Trophoblast cell (in vitro differentiated cells and primary cell): ENCODE data around the gene SATB2.

ENCODE experiments used
- DNase-seq, 2 donors: peaks; one replicate each; pipeline ENCODE4 v3.0.0-alpha.2; 2016
- H2AFZ ChIP-seq: 2 replicates; pipeline ENCODE4 v1.6.1; 2013; ENCODE audit warnings: low read length, moderate library complexity, mild to moderate bottlenecking; ENCODE audit not compliant: insufficient read depth, poor library complexity
- H2AK5ac ChIP-seq: 2 replicates; pipeline ENCODE4 v1.6.1; 2013; ENCODE audit warnings: mild to moderate bottlenecking, low read length
- H2BK120ac ChIP-seq: 2 replicates; pipeline ENCODE4 v1.6.1; 2013; ENCODE audit warnings: low read length, mild to moderate bottlenecking, moderate library complexity; ENCODE audit not compliant: insufficient read depth, poor library complexity
- H2BK12ac ChIP-seq: 2 replicates; pipeline ENCODE4 v1.6.1; 2013; ENCODE audit warnings: mild to moderate bottlenecking, low read length, moderate library complexity
- H2BK5ac ChIP-seq: 2 replicates; pipeline ENCODE4 v1.6.1; 2013; ENCODE audit warnings: low read length, low read depth, moderate library complexity, mild to moderate bottlenecking; ENCODE audit not compliant: poor library complexity
- H3K14ac ChIP-seq: 2 replicates; pipeline ENCODE4 v1.6.1; 2013; ENCODE audit warnings: mild to moderate bottlenecking, low read length
- H3K18ac ChIP-seq: 2 replicates; pipeline ENCODE4 v1.6.1; 2013; ENCODE audit warnings: mild to moderate bottlenecking, low read length
- H3K23ac ChIP-seq: 2 replicates; pipeline ENCODE4 v1.6.1; 2013; ENCODE audit warnings: low read length
- H3K27ac ChIP-seq: 2 replicates; pipeline ENCODE4 v1.5.1; 2013; ENCODE audit warnings: low read depth, mild to moderate bottlenecking, inconsistent platforms, low read length, moderate library complexity
- H3K27me3 ChIP-seq: 2 replicates; pipeline ENCODE4 v1.6.1; 2013; ENCODE audit warnings: inconsistent platforms, mild to moderate bottlenecking, low read length, moderate library complexity; ENCODE audit not compliant: insufficient read depth
- H3K36me3 ChIP-seq, 2 experiments: 1 replicate in 1 of 2; 2 replicates in 1 of 2; pipeline ENCODE4 v1.6.1; 2013; ENCODE audit warnings: low read length in 2 of 2, mild to moderate bottlenecking in 2 of 2, moderate library complexity in 1 of 2; ENCODE audit not compliant: insufficient read depth in 2 of 2, control insufficient read depth in 1 of 2
- H3K4ac ChIP-seq: 2 replicates; pipeline ENCODE4 v1.6.1; 2013; ENCODE audit warnings: low read depth, mild to moderate bottlenecking, low read length, moderate library complexity
- H3K4me1 ChIP-seq, 2 experiments: 1 replicate in 1 of 2; 2 replicates in 1 of 2; pipeline ENCODE4 v1.6.1; 2013; ENCODE audit warnings: low read length in 2 of 2, mild to moderate bottlenecking in 2 of 2, moderate library complexity in 1 of 2; ENCODE audit not compliant: insufficient read depth in 2 of 2, control insufficient read depth in 1 of 2
- H3K4me2 ChIP-seq: 2 replicates; pipeline ENCODE4 v1.6.1; 2013; ENCODE audit warnings: inconsistent platforms, mild to moderate bottlenecking, low read length, moderate library complexity
- H3K4me3 ChIP-seq: 2 replicates; pipeline ENCODE4 v1.5.1; 2013; ENCODE audit warnings: mild to moderate bottlenecking, low read depth, low read length, inconsistent platforms
- H3K79me1 ChIP-seq: one replicate; pipeline ENCODE4 v1.6.1; 2013; ENCODE audit warnings: low read length
- H3K79me2 ChIP-seq: 2 replicates; pipeline ENCODE4 v1.6.1; 2013; ENCODE audit warnings: low read length, mild to moderate bottlenecking; ENCODE audit not compliant: control insufficient read depth, insufficient read depth, poor library complexity
- H3K9ac ChIP-seq: 2 replicates; pipeline ENCODE4 v1.6.1; 2013; ENCODE audit warnings: mild to moderate bottlenecking, low read length
- H3K9me3 ChIP-seq: 2 replicates; pipeline ENCODE4 v1.6.1; 2013; ENCODE audit warnings: low read depth, mild to moderate bottlenecking, control low read depth, inconsistent platforms, low read length; ENCODE audit not compliant: insufficient read depth
- H4K12ac ChIP-seq: 2 replicates; pipeline ENCODE4 v1.6.1; 2013; ENCODE audit warnings: low read depth, mild to moderate bottlenecking, low read length, moderate library complexity
- H4K8ac ChIP-seq: 2 replicates; pipeline ENCODE4 v1.6.1; 2013; ENCODE audit warnings: low read depth, mild to moderate bottlenecking, low read length, moderate library complexity
- H4K91ac ChIP-seq: one replicate; pipeline ENCODE4 v1.6.1; 2013; ENCODE audit warnings: low read depth, mild to moderate bottlenecking, low read length, moderate library complexity
- WGBS: extraction: QIAGEN DNeasy Blood & Tissue Kit; methylation state at CpG from one replicate; pipeline ENCODE4 v1.1.7; 2013; ENCODE audit warnings: missing lambda C conversion rate; ENCODE audit not compliant: insufficient read length, insufficient coverage; ENCODE audit errors: extremely low coverage; 5-methylcytosine and 5-hydroxymethylcytosine counted together

SATB2 gene

GRCh38 chr2:199288424-199288823, 169.3 kb downstream of the SATB2 start:
- H3K27me3 ChIP-seq: no peaks in the 10 kb centered on the region
- no peak overlapping the region for H3K4me2 ChIP-seq
- no peak overlapping the region for H2AK5ac ChIP-seq
- H3K79me2 ChIP-seq: no peaks in the 10 kb centered on the region
- H4K12ac ChIP-seq: no peak overlapping the region
- H3K4me1 ChIP-seq: no peaks in the 10 kb centered on the region
- H2BK5ac ChIP-seq: no peak overlapping the region
- H3K4ac ChIP-seq: no peak overlapping the region
- no peaks in the 10 kb centered on the region for H3K79me1 ChIP-seq
- DNase-seq: no peak
- H3K9ac ChIP-seq: no peak overlapping the region
- no peak overlapping the region for H4K8ac ChIP-seq
- H2AFZ ChIP-seq: no peak overlapping the region
- H3K4me3 ChIP-seq: no peak overlapping the region
- H4K91ac ChIP-seq: no peak overlapping the region
- H3K27ac ChIP-seq: no peak overlapping the region
- H3K18ac ChIP-seq: no peak overlapping the region
- H3K36me3 ChIP-seq: no peaks in the 10 kb centered on the region
- H2BK120ac ChIP-seq: no peak overlapping the region
- H2BK12ac ChIP-seq: no peak overlapping the region
- H3K9me3 ChIP-seq: no peaks in the 10 kb centered on the region
- no peak overlapping the region for H3K14ac ChIP-seq
- no peak overlapping the region for H3K23ac ChIP-seq

- Histone ChIP-seq H2BK12ac (no peak overlapping the region), H4K8ac (no peak overlapping the region), H3K4me1 (no peaks in the 10 kb centered on the region), H3K27ac (no peak overlapping the region), H3K9me3 (no peaks in the 10 kb centered on the region), H3K23ac (no peak overlapping the region), H3K9ac (no peak overlapping the region), H3K79me1 (no peaks in the 10 kb centered on the region), H2BK5ac (no peak overlapping the region), H3K27me3 (no peaks in the 10 kb centered on the region), H3K4ac (no peak overlapping the region), H3K79me2 (no peaks in the 10 kb centered on the region), H4K12ac (no peak overlapping the region), H3K36me3 (no peaks in the 10 kb centered on the region), H4K91ac (no peak overlapping the region), H3K18ac (no peak overlapping the region), H2BK120ac (no peak overlapping the region), H3K4me2 (no peak overlapping the region), H2AK5ac (no peak overlapping the region), H3K14ac (no peak overlapping the region), H2AFZ (no peak overlapping the region), H3K4me3 (no peak overlapping the region)
- no CpG with 5 or more reads among the region's 3 CpGs for WGBS
- peak in 1 of 2 donors; percentile 9 for DNase-seq
Observed at GRCh38 chr2:199282309-199282708, 175.4 kb downstream of the SATB2 start.

- no peak overlapping the region for H2BK120ac ChIP-seq
- no peaks in the 10 kb centered on the region for H3K79me1 ChIP-seq
- H2AFZ ChIP-seq: no peak overlapping the region
- H3K14ac ChIP-seq: no peak overlapping the region
- no peak overlapping the region for H2AK5ac ChIP-seq
- H3K4me1 ChIP-seq: no peaks in the 10 kb centered on the region
- H2BK5ac ChIP-seq: no peak overlapping the region
- H3K18ac ChIP-seq: no peak overlapping the region
- H3K4ac ChIP-seq: no peak overlapping the region
- no peak for DNase-seq
- H3K36me3 ChIP-seq: no peaks in the 10 kb centered on the region
- no peak overlapping the region for H4K12ac ChIP-seq
- H3K4me2 ChIP-seq: no peak overlapping the region
- no peak overlapping the region for H3K4me3 ChIP-seq
- no peak overlapping the region for H3K9ac ChIP-seq
- no peak overlapping the region for H3K27ac ChIP-seq
- H3K79me2 ChIP-seq: no peaks in the 10 kb centered on the region
- no peak overlapping the region for H2BK12ac ChIP-seq
- no peak overlapping the region for H4K91ac ChIP-seq
- H3K9me3 ChIP-seq: no peaks in the 10 kb centered on the region
- H3K23ac ChIP-seq: no peak overlapping the region
- no peak overlapping the region for H4K8ac ChIP-seq
- H3K27me3 ChIP-seq: no peaks in the 10 kb centered on the region
Observed at GRCh38 chr2:199279146-199279545, 178.6 kb downstream of the SATB2 start.

GRCh38 chr2:199278099-199278498, 179.6 kb downstream of the SATB2 start:
- no CpG with 5 or more reads among the region's 5 CpGs for WGBS
- Histone ChIP-seq H3K4me1 (no peaks in the 10 kb centered on the region), H2AK5ac (no peak overlapping the region), H3K18ac (no peak overlapping the region), H3K14ac (no peak overlapping the region), H3K4me3 (no peak overlapping the region), H3K27me3 (no peaks in the 10 kb centered on the region), H3K9ac (no peak overlapping the region), H2BK12ac (no peak overlapping the region), H3K4me2 (no peak overlapping the region), H4K8ac (no peak overlapping the region), H3K9me3 (no peaks in the 10 kb centered on the region), H3K36me3 (no peaks in the 10 kb centered on the region), H3K4ac (no peak overlapping the region), H2AFZ (no peak overlapping the region), H2BK5ac (no peak overlapping the region), H2BK120ac (no peak overlapping the region), H3K79me1 (no peaks in the 10 kb centered on the region), H3K79me2 (no peaks in the 10 kb centered on the region), H3K23ac (no peak overlapping the region), H3K27ac (no peak overlapping the region), H4K12ac (no peak overlapping the region), H4K91ac (no peak overlapping the region)
- no peak for DNase-seq
